K562 (cell line): ENCODE results near the gene GRB2. TPM values are rescaled to one million over a fixed set of nuclear protein-coding genes. Genes with fewer than 3 reads are reported as not detected.

Experiments
- BCL6 ChIP-seq: fragments of 250-450 bp; sonication (Bioruptor Pico); IDR thresholded peaks from 2 replicates; pipeline ENCODE4 v1.4.0; 2020
- HEY1 ChIP-seq: fragments of 250-450 bp; sonication (Bioruptor Pico); IDR thresholded peaks from 2 replicates; pipeline ENCODE4 v1.5.0; 2020; ENCODE audit warnings: mild to moderate bottlenecking, moderate library complexity, borderline replicate concordance
- MCM2 ChIP-seq: fragments of 450-650 bp; IDR thresholded peaks from 2 replicates; pipeline ENCODE4 v1.6.1; 2017; ENCODE audit warnings: low read depth, mild to moderate bottlenecking
- POLR2B ChIP-seq: fragments of 450-650 bp; IDR thresholded peaks from 2 replicates; pipeline ENCODE4 v1.6.1; 2018; ENCODE audit warnings: low read depth; ENCODE audit not compliant: partially characterized antibody
- PTBP1 ChIP-seq: fragments of 200-400 bp; formaldehyde crosslinking; IDR thresholded peaks from 2 replicates; pipeline ENCODE4 v1.6.1; 2017; ENCODE audit warnings: low read depth, low read length
- RBM34 ChIP-seq: fragments of 200-400 bp; formaldehyde crosslinking; IDR thresholded peaks from 2 replicates; pipeline ENCODE4 v1.6.1; 2018; ENCODE audit warnings: low read length, borderline replicate concordance; ENCODE audit not compliant: insufficient read depth
- SAP30 ChIP-seq: fragments of 200-600 bp; sonication (generic); IDR thresholded peaks from 2 replicates; pipeline ENCODE4 v1.6.1; 2012; ENCODE audit warnings: borderline replicate concordance, low read depth, mild to moderate bottlenecking, moderate library complexity, low read length, control low read depth, inconsistent platforms; ENCODE audit not compliant: insufficient read depth, poor library complexity, severe bottlenecking
- SIN3B ChIP-seq: fragments of 450-650 bp; IDR thresholded peaks from 2 replicates; pipeline ENCODE4 v1.6.1; 2017; ENCODE audit warnings: low read depth, mild to moderate bottlenecking, moderate library complexity
- SRF ChIP-seq, 2 experiments: fragments of 250-450, 450-650 bp in 1 of 2; sonication (Bioruptor Pico) in 1 of 2; sonication (generic) in 1 of 2; formaldehyde crosslinking; IDR thresholded peaks; 2 replicates each; pipeline versions ENCODE4 v1.5.0 to v1.5.1; 2020 to 2022; ENCODE audit warnings: mild to moderate bottlenecking in 1 of 2, missing genetic modification reagents in 1 of 2
- TARDBP ChIP-seq: fragments of 450-650 bp; IDR thresholded peaks from 2 replicates; pipeline ENCODE4 v1.6.1; 2016
- ZC3H8 ChIP-seq: fragments of 450-650 bp; IDR thresholded peaks from 2 replicates; pipeline ENCODE4 v1.6.1; 2017
- polyA plus RNA-seq, 8 experiments: library from polyadenylated mRNA; depleted of rRNA in 4 of 8; stranded (reverse) in 5 of 8; unstranded in 3 of 8; fragments of >200 nt; fragmentation: Nextera tagmentation in 2 of 8; fragmentation: Illumina TruSeq in 1 of 8; extraction: Ambion mirVana in 2 of 8; extraction: Trizol in 1 of 8; gene quantifications; 2 replicates each; pipeline versions ENCODE4 v1.2.1 to v1.2.3, GENCODE V29; 2011 to 2014; ENCODE audit warnings: inconsistent platforms in 1 of 8, missing spikeins in 1 of 8
- total RNA-seq, 7 experiments: library from RNA; depleted of rRNA in 6 of 7; stranded (reverse); fragments of >200 nt in 6 of 7; fragmentation: Illumina TruSeq in 2 of 7; extraction: Trizol in 2 of 7; gene quantifications; 2 replicates each; pipeline versions ENCODE4 v1.2.1 to v1.2.3, GENCODE V29; 2011 to 2021; ENCODE audit warnings: low replicate concordance in 1 of 7
- TF ChIP-seq, protein P1 (sequence below), 2 experiments: fragments of 200-800 bp in 1 of 2; sonication (Bioruptor generic) in 1 of 2; sonication (generic) in 1 of 2; formaldehyde crosslinking in 1 of 2; IDR thresholded peaks in 1 of 2; conservative IDR thresholded peaks in 1 of 2; 2 replicates each; pipeline versions ENCODE4 v1.5.0 to v1.6.1; 2016 to 2020; ENCODE audit warnings: missing compliant biosample characterization in 1 of 2, missing genetic modification characterization in 1 of 2, missing genetic modification reagents in 1 of 2
- TF ChIP-seq, protein P2 (sequence below): fragments of 450-650 bp; IDR thresholded peaks from 2 replicates; pipeline ENCODE4 v1.6.1; 2016; ENCODE audit warnings: mild to moderate bottlenecking, moderate library complexity
- TF ChIP-seq, protein P3 (sequence below): fragments of 450-650 bp; formaldehyde crosslinking; IDR thresholded peaks from 2 replicates; pipeline ENCODE4 v1.4.0; 2022; ENCODE audit warnings: mild to moderate bottlenecking, moderate library complexity

The GRB2 gene
- total and polyA plus RNA-seq, 9 of the 15 experiments (the other 6 are each of a cell fraction or from before 2014, with no cell fraction given): 57.2 to 136 (median 84.8) TPM

DNA sequence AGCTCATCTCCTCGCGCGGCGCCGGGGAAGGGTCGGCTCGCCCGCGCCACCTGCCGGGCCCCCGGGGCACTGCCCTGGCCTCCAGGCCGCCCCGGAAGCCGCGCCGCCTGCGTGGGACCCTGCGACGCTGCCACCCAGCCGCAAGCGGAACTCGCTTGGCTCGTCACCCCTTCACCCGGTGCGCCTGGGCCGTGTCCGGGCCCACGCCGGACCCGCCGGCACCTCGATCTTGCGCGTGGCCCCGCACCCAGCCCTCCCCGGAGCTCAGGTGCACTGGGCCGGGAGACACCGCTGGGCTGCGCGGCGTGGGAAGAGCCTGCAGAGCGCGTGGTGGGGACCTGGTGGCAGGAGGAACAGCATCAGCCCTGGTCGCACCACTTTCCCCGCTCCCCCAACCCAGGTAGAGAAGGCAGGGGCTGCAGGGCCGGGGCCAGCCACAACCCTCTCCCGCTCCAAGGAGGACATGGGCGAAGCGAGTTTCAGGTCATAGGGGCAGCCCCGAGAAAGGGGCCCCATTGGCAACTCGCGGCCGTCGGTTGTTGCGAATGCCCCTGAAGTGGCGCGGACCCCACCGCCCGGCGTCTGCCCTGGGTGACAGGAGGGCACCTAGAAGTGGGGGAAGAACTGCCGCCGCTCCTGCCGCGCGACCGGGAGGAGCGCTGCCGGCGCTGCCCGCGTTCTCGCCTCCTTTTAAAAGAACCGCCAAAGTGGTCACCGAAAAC lies 134.1 kb downstream of the GRB2 start (continued):
- TF ChIP-seq SRF (CRISPR knock-in tag; IDR thresholded peaks at IDR 0.05) (no peak), ZC3H8 (no peak), SAP30 (peak; percentile 92), HEY1 (CRISPR knock-in tag) (no peak), MCM2 (no peak), POLR2B (no peak), SIN3B (peak; percentile 88), BCL6 (CRISPR knock-in tag) (no peak), PTBP1 (no peak), RBM34 (no peak), TARDBP (peak; percentile 17; the same call in 1 of the 2 replicates)
- TF ChIP-seq, protein P1, sequence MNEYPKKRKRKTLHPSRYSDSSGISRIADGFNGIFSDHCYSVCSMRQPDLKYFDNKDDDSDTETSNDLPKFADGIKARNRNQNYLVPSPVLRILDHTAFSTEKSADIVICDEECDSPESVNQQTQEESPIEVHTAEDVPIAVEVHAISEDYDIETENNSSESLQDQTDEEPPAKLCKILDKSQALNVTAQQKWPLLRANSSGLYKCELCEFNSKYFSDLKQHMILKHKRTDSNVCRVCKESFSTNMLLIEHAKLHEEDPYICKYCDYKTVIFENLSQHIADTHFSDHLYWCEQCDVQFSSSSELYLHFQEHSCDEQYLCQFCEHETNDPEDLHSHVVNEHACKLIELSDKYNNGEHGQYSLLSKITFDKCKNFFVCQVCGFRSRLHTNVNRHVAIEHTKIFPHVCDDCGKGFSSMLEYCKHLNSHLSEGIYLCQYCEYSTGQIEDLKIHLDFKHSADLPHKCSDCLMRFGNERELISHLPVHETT (CRISPR knock-in tag; conservative IDR thresholded peaks at IDR 0.05 in 1 of 2, IDR thresholded peaks at IDR 0.05 in 1 of 2): peak in 1 of 2 experiments; percentile 90; a peak in 2 of 4 replicates
- TF ChIP-seq, protein P2, sequence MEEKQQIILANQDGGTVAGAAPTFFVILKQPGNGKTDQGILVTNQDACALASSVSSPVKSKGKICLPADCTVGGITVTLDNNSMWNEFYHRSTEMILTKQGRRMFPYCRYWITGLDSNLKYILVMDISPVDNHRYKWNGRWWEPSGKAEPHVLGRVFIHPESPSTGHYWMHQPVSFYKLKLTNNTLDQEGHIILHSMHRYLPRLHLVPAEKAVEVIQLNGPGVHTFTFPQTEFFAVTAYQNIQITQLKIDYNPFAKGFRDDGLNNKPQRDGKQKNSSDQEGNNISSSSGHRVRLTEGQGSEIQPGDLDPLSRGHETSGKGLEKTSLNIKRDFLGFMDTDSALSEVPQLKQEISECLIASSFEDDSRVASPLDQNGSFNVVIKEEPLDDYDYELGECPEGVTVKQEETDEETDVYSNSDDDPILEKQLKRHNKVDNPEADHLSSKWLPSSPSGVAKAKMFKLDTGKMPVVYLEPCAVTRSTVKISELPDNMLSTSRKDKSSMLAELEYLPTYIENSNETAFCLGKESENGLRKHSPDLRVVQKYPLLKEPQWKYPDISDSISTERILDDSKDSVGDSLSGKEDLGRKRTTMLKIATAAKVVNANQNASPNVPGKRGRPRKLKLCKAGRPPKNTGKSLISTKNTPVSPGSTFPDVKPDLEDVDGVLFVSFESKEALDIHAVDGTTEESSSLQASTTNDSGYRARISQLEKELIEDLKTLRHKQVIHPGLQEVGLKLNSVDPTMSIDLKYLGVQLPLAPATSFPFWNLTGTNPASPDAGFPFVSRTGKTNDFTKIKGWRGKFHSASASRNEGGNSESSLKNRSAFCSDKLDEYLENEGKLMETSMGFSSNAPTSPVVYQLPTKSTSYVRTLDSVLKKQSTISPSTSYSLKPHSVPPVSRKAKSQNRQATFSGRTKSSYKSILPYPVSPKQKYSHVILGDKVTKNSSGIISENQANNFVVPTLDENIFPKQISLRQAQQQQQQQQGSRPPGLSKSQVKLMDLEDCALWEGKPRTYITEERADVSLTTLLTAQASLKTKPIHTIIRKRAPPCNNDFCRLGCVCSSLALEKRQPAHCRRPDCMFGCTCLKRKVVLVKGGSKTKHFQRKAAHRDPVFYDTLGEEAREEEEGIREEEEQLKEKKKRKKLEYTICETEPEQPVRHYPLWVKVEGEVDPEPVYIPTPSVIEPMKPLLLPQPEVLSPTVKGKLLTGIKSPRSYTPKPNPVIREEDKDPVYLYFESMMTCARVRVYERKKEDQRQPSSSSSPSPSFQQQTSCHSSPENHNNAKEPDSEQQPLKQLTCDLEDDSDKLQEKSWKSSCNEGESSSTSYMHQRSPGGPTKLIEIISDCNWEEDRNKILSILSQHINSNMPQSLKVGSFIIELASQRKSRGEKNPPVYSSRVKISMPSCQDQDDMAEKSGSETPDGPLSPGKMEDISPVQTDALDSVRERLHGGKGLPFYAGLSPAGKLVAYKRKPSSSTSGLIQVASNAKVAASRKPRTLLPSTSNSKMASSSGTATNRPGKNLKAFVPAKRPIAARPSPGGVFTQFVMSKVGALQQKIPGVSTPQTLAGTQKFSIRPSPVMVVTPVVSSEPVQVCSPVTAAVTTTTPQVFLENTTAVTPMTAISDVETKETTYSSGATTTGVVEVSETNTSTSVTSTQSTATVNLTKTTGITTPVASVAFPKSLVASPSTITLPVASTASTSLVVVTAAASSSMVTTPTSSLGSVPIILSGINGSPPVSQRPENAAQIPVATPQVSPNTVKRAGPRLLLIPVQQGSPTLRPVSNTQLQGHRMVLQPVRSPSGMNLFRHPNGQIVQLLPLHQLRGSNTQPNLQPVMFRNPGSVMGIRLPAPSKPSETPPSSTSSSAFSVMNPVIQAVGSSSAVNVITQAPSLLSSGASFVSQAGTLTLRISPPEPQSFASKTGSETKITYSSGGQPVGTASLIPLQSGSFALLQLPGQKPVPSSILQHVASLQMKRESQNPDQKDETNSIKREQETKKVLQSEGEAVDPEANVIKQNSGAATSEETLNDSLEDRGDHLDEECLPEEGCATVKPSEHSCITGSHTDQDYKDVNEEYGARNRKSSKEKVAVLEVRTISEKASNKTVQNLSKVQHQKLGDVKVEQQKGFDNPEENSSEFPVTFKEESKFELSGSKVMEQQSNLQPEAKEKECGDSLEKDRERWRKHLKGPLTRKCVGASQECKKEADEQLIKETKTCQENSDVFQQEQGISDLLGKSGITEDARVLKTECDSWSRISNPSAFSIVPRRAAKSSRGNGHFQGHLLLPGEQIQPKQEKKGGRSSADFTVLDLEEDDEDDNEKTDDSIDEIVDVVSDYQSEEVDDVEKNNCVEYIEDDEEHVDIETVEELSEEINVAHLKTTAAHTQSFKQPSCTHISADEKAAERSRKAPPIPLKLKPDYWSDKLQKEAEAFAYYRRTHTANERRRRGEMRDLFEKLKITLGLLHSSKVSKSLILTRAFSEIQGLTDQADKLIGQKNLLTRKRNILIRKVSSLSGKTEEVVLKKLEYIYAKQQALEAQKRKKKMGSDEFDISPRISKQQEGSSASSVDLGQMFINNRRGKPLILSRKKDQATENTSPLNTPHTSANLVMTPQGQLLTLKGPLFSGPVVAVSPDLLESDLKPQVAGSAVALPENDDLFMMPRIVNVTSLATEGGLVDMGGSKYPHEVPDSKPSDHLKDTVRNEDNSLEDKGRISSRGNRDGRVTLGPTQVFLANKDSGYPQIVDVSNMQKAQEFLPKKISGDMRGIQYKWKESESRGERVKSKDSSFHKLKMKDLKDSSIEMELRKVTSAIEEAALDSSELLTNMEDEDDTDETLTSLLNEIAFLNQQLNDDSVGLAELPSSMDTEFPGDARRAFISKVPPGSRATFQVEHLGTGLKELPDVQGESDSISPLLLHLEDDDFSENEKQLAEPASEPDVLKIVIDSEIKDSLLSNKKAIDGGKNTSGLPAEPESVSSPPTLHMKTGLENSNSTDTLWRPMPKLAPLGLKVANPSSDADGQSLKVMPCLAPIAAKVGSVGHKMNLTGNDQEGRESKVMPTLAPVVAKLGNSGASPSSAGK: peak; percentile 78
- TF ChIP-seq, protein P3, sequence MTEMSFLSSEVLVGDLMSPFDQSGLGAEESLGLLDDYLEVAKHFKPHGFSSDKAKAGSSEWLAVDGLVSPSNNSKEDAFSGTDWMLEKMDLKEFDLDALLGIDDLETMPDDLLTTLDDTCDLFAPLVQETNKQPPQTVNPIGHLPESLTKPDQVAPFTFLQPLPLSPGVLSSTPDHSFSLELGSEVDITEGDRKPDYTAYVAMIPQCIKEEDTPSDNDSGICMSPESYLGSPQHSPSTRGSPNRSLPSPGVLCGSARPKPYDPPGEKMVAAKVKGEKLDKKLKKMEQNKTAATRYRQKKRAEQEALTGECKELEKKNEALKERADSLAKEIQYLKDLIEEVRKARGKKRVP: no peak
